PC-9 (cell line): Measurements from ENCODE around the gene TMPRSS4. TPM values are rescaled to one million over a fixed set of nuclear protein-coding genes. Genes with fewer than 3 reads are reported as not detected.

Experiments used
- BruUV-seq: library from RNA; stranded (reverse); fragments of 400-500 nt; replicated peaks from 2 replicates; lab custom pipeline; 2021; lab: Mats Ljungman, UMichigan
- CTCF ChIA-PET: fragments of 300-600 bp; sonication (Branson Sonifier 250); formaldehyde crosslinking; loops from one replicate; lab custom pipeline; 2022; ENCODE audit warnings: antibody characterized with exemption; lab: Charles Lee
- POLR2A ChIA-PET: fragments of 300-600 bp; sonication (Branson Sonifier 250); formaldehyde crosslinking; loops from one replicate; lab custom pipeline; 2022; ENCODE audit warnings: antibody characterized with exemption; ENCODE audit not compliant: unreplicated experiment; lab: Charles Lee
- DNase-seq, 2 experiments: peaks; one replicate each; pipeline versions ENCODE4 v3.0.0 to v3.0.0-alpha.2; 2015 to 2022; ENCODE audit warnings: mixed read lengths in 1 of 2
- H2AFZ ChIP-seq: fragments of 200-600 bp; sonication (generic); 2 replicates; pipeline ENCODE4 v1.8.1; 2017; ENCODE audit warnings: antibody characterized with exemption
- H3F3A ChIP-seq: fragments of 200-600 bp; sonication (generic); 2 replicates; pipeline ENCODE4 v1.8.1; 2017; ENCODE audit warnings: antibody characterized with exemption, mild to moderate bottlenecking, low read depth; ENCODE audit not compliant: insufficient read depth
- H3K27ac ChIP-seq: fragments of 200-600 bp; sonication (generic); 2 replicates; pipeline ENCODE4 v1.6.1; 2016; ENCODE audit warnings: mixed run types
- H3K27me3 ChIP-seq: fragments of 200-600 bp; sonication (generic); 2 replicates; pipeline ENCODE4 v1.6.1; 2016; ENCODE audit warnings: low read depth, mixed run types; ENCODE audit not compliant: insufficient read depth
- H3K36me3 ChIP-seq: fragments of 200-600 bp; sonication (generic); 2 replicates; pipeline ENCODE4 v1.6.1; 2016; ENCODE audit warnings: low read depth, mixed run types
- H3K4me1 ChIP-seq: fragments of 200-600 bp; sonication (generic); replicated peaks from 2 replicates; pipeline ENCODE4 v1.6.1; 2016; ENCODE audit warnings: mixed run types; ENCODE audit not compliant: insufficient read depth
- H3K4me2 ChIP-seq: fragments of 200-600 bp; sonication (generic); 2 replicates; pipeline ENCODE4 v1.6.1; 2017; ENCODE audit warnings: mixed run types
- H3K4me3 ChIP-seq: fragments of 200-600 bp; sonication (generic); 2 replicates; pipeline ENCODE4 v1.6.1; 2016; ENCODE audit warnings: mixed run types
- H3K79me2 ChIP-seq: fragments of 200-600 bp; sonication (generic); 2 replicates; pipeline ENCODE4 v1.6.1; 2017; ENCODE audit warnings: low read depth, mixed run types
- H3K9me2 ChIP-seq: fragments of 200-600 bp; sonication (generic); 2 replicates; pipeline ENCODE4 v1.8.1; 2017; ENCODE audit warnings: mild to moderate bottlenecking; ENCODE audit not compliant: insufficient read depth
- H3K9me3 ChIP-seq: fragments of 200-600 bp; sonication (generic); 2 replicates; pipeline ENCODE4 v1.8.1; 2016; ENCODE audit warnings: low read depth; ENCODE audit not compliant: insufficient read depth
- H4K20me1 ChIP-seq: fragments of 200-600 bp; sonication (generic); 2 replicates; pipeline ENCODE4 v1.8.1; 2017; ENCODE audit not compliant: insufficient read depth
- CTCF ChIP-seq: fragments of 200-600 bp; sonication (generic); conservative IDR thresholded peaks from 2 replicates; pipeline ENCODE4 v1.6.1; 2017; ENCODE audit warnings: mixed run types, antibody characterized with exemption, mild to moderate bottlenecking, moderate library complexity
- EZH2 ChIP-seq: fragments of 200-600 bp; sonication (generic); IDR thresholded peaks from 2 replicates; pipeline ENCODE4 v1.8.0; 2017; ENCODE audit warnings: antibody characterized with exemption, low read depth
- intact Hi-C: fragments of 100-400 bp; cut with micrococcal nuclease; formaldehyde crosslinking; loops from one replicate; pipeline ENCODE4 v1.10.0; 2022; ENCODE audit not compliant: unreplicated experiment
- total RNA-seq: library from RNA; stranded (reverse); gene quantifications from 2 replicates; pipeline ENCODE4 v1.2.3, GENCODE V29; 2021

Gene TMPRSS4
- total RNA-seq, 1 experiment from 2014 or later: 27.6 TPM

DNA sequence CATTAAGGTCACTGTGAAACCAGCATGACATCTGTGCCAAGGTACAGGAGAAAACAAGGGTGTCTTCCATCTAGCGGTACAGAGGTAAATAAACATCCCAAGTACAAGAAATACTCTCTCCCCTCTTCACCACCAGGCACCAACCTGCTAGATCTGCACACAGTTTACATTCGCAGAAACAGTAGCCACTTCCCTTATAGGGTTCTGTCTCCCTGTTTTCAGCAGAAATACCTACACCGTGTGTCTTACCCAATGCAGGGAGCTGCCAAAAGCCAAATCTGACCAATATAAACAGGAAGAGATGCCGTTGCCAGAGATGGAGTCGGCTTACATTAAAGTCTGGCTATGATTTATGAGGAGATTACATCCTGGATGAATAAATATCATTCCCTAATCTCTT is 74.6 kb downstream of the TMPRSS4 start:
- TF ChIP-seq EZH2 (no peak), CTCF (no peak)
- Histone ChIP-seq H3K4me3 (no peak overlapping the region), H3K27ac (no peak overlapping the region), H3K36me3 (no peaks in the 10 kb centered on the region), H4K20me1 (no peaks in the 10 kb centered on the region), H3K27me3 (peaks cover 72% of the 10 kb centered on the region), H3K79me2 (no peaks in the 10 kb centered on the region), H3K9me2 (no peaks in the 10 kb centered on the region), H3K4me1 (no peaks in the 10 kb centered on the region; the same call in 1 of the 2 replicates), H3K9me3 (no peaks in the 10 kb centered on the region), H3K4me2 (no peak overlapping the region), H3F3A (peaks cover 5% of the 10 kb centered on the region; the same call in 1 of the 2 replicates), H2AFZ (no peak overlapping the region)
- intact Hi-C loops: no loop called here
- peak in 1 of 2 experiments; percentile 58 for DNase-seq
- ChIA-PET POLR2A (no interaction called here), CTCF (no interaction called here)
- BruUV-seq: no TSS peak

DNA sequence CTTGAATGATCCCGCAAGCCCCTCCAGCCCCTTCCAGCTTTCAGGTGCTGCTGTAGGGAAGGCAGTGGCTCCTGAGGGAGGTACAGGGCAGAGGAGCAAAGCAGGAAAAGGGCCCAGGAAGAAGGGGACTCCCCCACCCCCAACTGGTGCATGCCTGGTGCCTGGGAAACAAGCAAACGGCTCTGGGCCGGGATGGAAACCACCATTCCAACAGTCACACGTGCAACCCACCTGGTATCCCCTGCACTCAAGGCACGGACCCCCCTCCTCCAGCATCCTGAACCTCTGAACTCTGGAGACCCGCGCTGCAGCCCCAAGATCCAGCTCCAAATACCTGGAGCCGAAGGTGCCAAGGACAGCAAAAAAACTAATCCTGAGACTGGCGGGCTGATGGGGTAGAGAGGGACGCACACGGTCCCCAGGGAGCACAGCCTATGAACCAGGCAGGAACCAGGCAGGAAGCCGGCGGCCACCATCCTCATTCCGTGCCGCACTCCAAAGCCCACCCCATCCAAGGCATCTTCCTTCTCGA is 75.2 kb downstream of the TMPRSS4 start:
- TF ChIP-seq CTCF: no peak
- TF ChIP-seq EZH2: no peak
- no peaks in the 10 kb centered on the region for H3K9me3 ChIP-seq
- CTCF ChIA-PET: no interaction called here
- no peaks in the 10 kb centered on the region for H3K36me3 ChIP-seq
- POLR2A ChIA-PET: interaction anchor here (0.6 kb wide), 1 partner anchor 100 kb away, joined by 5 read pairs; the partner anchor contains the start of gene MPZL3
- no peak overlapping the region for H2AFZ ChIP-seq
- no peaks in the 10 kb centered on the region for H3K79me2 ChIP-seq
- no peaks in the 10 kb centered on the region for H3K9me2 ChIP-seq
- peaks cover 72% of the 10 kb centered on the region for H3K27me3 ChIP-seq
- intact Hi-C loops: no loop called here
- H3K27ac ChIP-seq: no peak overlapping the region
- no TSS peak for BruUV-seq
- H4K20me1 ChIP-seq: no peaks in the 10 kb centered on the region
- no peak overlapping the region for H3K4me2 ChIP-seq
- peaks cover 5% of the 10 kb centered on the region; the same call in 1 of the 2 replicates for H3F3A ChIP-seq
- H3K4me3 ChIP-seq: no peak overlapping the region
- no peak for DNase-seq
- no peaks in the 10 kb centered on the region; the same call in 1 of the 2 replicates for H3K4me1 ChIP-seq

- intact Hi-C loops: no loop called here
- no peak within 1 kb of the TSS for H3K4me3 ChIP-seq
- H3K4me2 ChIP-seq: no peak within 1 kb of the TSS
- no peaks in the 10 kb centered on the region for H4K20me1 ChIP-seq
- no peak within 1 kb of the TSS for H2AFZ ChIP-seq
- H3K36me3 ChIP-seq: no peaks in the 10 kb centered on the region
- H3F3A ChIP-seq: peaks cover 5% of the 10 kb centered on the region; the same call in 1 of the 2 replicates
- peak in 1 of 2 experiments; percentile 41 for DNase-seq
- no peaks in the 10 kb centered on the region for H3K79me2 ChIP-seq
- BruUV-seq: no TSS peak
- no peak within 1 kb of the TSS for H3K27ac ChIP-seq
- H3K4me1 ChIP-seq: no peaks in the 10 kb centered on the region; the same call in 1 of the 2 replicates
- ChIA-PET CTCF (interaction anchor here (0.7 kb wide), 1 partner anchor 111 kb away, joined by 12 read pairs; the partner anchor contains the start of gene MPZL2), POLR2A (no interaction called here)
- no peaks in the 10 kb centered on the region for H3K9me3 ChIP-seq
- TF ChIP-seq CTCF (no peak), EZH2 (no peak)
- H3K27me3 ChIP-seq: peaks cover 79% of the 10 kb centered on the region
- no peaks in the 10 kb centered on the region for H3K9me2 ChIP-seq
Observed at GRCh38 chr11:118152552-118153471, 75.9 kb downstream of the TMPRSS4 start, which contains the start of gene SCN4B. SCN4B (minus strand) TSS chr11:118152823; CDS start chr11:118152673, 150 bp downstream.
